Sigmoid colon (tissue), 4 donors: ENCODE data around the gene BANP.

Experiments used
- POLR2A ChIP-seq, 2 donors: fragments of 450-650 bp; IDR thresholded peaks; one replicate each; pipeline ENCODE4 v1.6.1; 2016; ENCODE audit warnings: antibody characterized with exemption in 2 of 2, mild to moderate bottlenecking in 2 of 2, moderate library complexity in 2 of 2
- POLR2AphosphoS5 ChIP-seq, 4 donors: sonication (generic); formaldehyde crosslinking; IDR thresholded peaks; one replicate each; pipeline ENCODE4 v1.6.1; 2017; ENCODE audit warnings: antibody characterized with exemption in 4 of 4
- TF ChIP-seq, protein P1 (sequence below), 4 experiments: fragments of 450-650 bp in 3 of 4; fragments of 200-600 bp in 1 of 4; IDR thresholded peaks; one replicate each; pipeline ENCODE4 v1.5.1; 2016 to 2019; ENCODE audit warnings: antibody characterized with exemption in 4 of 4, mild to moderate bottlenecking in 3 of 4, moderate library complexity in 2 of 4

DNA sequence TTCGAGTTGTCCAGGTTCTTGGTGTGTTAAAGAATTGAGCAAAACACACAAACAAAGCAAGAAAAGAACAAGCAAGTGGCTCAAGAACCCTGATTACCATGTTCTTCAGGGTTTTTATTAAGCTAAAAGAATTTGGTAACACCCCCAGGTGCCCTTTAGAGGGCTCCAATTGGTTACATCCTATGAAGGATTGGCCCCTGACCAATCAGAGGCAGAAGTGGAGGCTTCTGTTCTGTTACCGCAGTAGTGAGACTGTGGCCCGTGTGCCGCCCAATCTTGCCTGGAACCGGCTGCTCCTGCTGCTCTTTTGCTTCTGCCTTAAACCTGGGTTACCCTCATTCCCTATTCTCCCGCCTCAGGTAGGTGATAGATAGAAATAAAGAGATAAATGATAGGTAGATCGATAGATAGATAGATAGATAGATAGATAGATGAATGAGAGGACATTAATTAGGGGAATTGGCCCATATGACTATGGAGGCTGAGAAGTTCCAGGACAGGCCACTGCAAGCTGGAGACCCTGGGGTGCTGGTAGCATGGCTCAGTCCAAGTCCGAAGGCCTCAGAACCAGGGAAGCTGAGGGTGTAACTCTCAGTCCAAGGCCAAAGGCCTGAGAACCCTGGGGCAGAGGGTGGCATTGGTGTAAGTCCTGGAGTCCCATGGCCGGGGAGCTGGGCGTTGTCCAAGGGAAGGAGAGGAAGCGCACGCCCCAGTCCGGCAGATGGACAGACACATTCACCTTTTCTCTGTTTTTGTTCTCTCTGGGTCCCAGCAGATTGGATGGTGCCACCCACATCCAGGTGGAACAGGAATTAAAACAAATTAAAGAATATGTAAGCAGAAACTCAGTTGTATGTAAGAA, 11.4 kb upstream of the BANP start:
- TF ChIP-seq, protein P1, sequence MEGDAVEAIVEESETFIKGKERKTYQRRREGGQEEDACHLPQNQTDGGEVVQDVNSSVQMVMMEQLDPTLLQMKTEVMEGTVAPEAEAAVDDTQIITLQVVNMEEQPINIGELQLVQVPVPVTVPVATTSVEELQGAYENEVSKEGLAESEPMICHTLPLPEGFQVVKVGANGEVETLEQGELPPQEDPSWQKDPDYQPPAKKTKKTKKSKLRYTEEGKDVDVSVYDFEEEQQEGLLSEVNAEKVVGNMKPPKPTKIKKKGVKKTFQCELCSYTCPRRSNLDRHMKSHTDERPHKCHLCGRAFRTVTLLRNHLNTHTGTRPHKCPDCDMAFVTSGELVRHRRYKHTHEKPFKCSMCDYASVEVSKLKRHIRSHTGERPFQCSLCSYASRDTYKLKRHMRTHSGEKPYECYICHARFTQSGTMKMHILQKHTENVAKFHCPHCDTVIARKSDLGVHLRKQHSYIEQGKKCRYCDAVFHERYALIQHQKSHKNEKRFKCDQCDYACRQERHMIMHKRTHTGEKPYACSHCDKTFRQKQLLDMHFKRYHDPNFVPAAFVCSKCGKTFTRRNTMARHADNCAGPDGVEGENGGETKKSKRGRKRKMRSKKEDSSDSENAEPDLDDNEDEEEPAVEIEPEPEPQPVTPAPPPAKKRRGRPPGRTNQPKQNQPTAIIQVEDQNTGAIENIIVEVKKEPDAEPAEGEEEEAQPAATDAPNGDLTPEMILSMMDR (IDR thresholded peaks at IDR 0.05) = no peak
- TF ChIP-seq POLR2AphosphoS5 (IDR thresholded peaks at IDR 0.05) (no peak), POLR2A (IDR thresholded peaks at IDR 0.05) (no peak)
